GM12878 (cell line): ENCODE data around the gene CA5A. TPM values are rescaled to one million over a fixed set of nuclear protein-coding genes. Genes with fewer than 3 reads are reported as not detected.

Experiments
- ATAC-seq: fragments of 200-7000 bp; cut with Tn5 transposase; 3 replicates; pipeline ENCODE4 v1.9.1; 2020; ENCODE audit warnings: mild to moderate bottlenecking, moderate library complexity
- BruUV-seq: library from RNA; stranded (reverse); fragments of 400-500 nt; replicated peaks from 2 replicates; lab custom pipeline; 2021; lab: Mats Ljungman, UMichigan
- CTCF ChIA-PET: fragments of 300-600 bp; sonication (Branson Sonifier 250); formaldehyde crosslinking; extraction: SDS; loops from one replicate; lab custom pipeline; 2021; ENCODE audit warnings: inconsistent platforms; lab: Yijun Ruan, JAX
- POLR2A ChIA-PET: fragments of 350-600 bp; formaldehyde crosslinking; extraction: SDS; loops from one replicate; lab custom pipeline; 2021; ENCODE audit warnings: inconsistent platforms; lab: Charles Lee
- RAD21 ChIA-PET: fragments of 300-600 bp; sonication (Branson Sonifier 250); formaldehyde crosslinking; loops from one replicate; lab custom pipeline; 2023; ENCODE audit warnings: antibody characterized with exemption; ENCODE audit not compliant: unreplicated experiment; lab: Charles Lee
- SMC1A ChIA-PET: fragments of 300-600 bp; sonication (Branson Sonifier 250); formaldehyde crosslinking; loops from one replicate; lab custom pipeline; 2023; ENCODE audit not compliant: unreplicated experiment, uncharacterized antibody; lab: Charles Lee
- DNase-seq: peaks from one replicate; pipeline ENCODE4 v3.0.0-alpha.2; 2011; ENCODE audit warnings: low read depth, low spot score
- FAIRE-seq: peaks from 3 replicates; lab custom pipeline; 2011; peaks lifted over from hg19 to GRCh38; lab: Jason Lieb, UNC
- H2AFZ ChIP-seq: 2 replicates; pipeline ENCODE4 v1.6.0; 2011; ENCODE audit warnings: low read depth, low read length, control low read depth; ENCODE audit not compliant: control insufficient read depth
- H3K27ac ChIP-seq: 2 replicates; pipeline ENCODE4 v1.5.1; 2011; ENCODE audit warnings: control low read depth; ENCODE audit not compliant: control insufficient read depth, insufficient read depth
- H3K27me3 ChIP-seq, 2 experiments: replicated peaks in 1 of 2; 2 replicates each; pipeline versions ENCODE4 v1.6.0 to v1.6.1; 2011; ENCODE audit warnings: low read length in 1 of 2; ENCODE audit not compliant: control insufficient read depth in 2 of 2, insufficient read depth in 2 of 2
- H3K36me3 ChIP-seq, 2 experiments: 2 replicates each; pipeline ENCODE4 v1.5.1; 2011; ENCODE audit warnings: low read length in 1 of 2; ENCODE audit not compliant: control insufficient read depth in 2 of 2, insufficient read depth in 2 of 2
- H3K4me1 ChIP-seq: 2 replicates; pipeline ENCODE4 v1.6.1; 2011; ENCODE audit warnings: mild to moderate bottlenecking, low read length, moderate library complexity, mixed read lengths; ENCODE audit not compliant: control insufficient read depth, insufficient read depth
- H3K4me2 ChIP-seq: 2 replicates; pipeline ENCODE4 v1.6.0; 2011; ENCODE audit warnings: control low read depth; ENCODE audit not compliant: control insufficient read depth, insufficient read depth
- H3K4me3 ChIP-seq: fragments of 200-600 bp; sonication (generic); 2 replicates; pipeline ENCODE4 v1.5.1; 2016
- H3K79me2 ChIP-seq: 2 replicates; pipeline ENCODE4 v1.6.0; 2011; ENCODE audit warnings: low read length; ENCODE audit not compliant: control insufficient read depth, insufficient read depth
- H3K9ac ChIP-seq: 2 replicates; pipeline ENCODE4 v1.8.0; 2011; ENCODE audit warnings: low read length, control low read depth, mixed read lengths; ENCODE audit not compliant: control insufficient read depth, insufficient read depth
- H3K9me3 ChIP-seq: replicated peaks from 3 replicates; pipeline ENCODE4 v1.5.1; 2011; ENCODE audit warnings: mild to moderate bottlenecking, low read length; ENCODE audit not compliant: control insufficient read depth, insufficient read depth
- H4K20me1 ChIP-seq: 2 replicates; pipeline ENCODE4 v1.6.0; 2011; ENCODE audit not compliant: control insufficient read depth, insufficient read depth
- CBX5 ChIP-seq: sonication (generic); IDR thresholded peaks from 2 replicates; pipeline ENCODE4 v1.6.1; 2016; ENCODE audit warnings: low read depth, moderate library complexity, mild to moderate bottlenecking, inconsistent platforms
- ESRRA ChIP-seq: IDR thresholded peaks from 2 replicates; pipeline ENCODE4 v1.6.1; 2012; ENCODE audit warnings: mild to moderate bottlenecking, low read length, improper control_type of control experiment
- GABPA ChIP-seq: IDR thresholded peaks from 2 replicates; pipeline ENCODE4 v1.6.1; 2014; ENCODE audit warnings: antibody characterized with exemption, low read depth, mild to moderate bottlenecking, inconsistent platforms
- KDM1A ChIP-seq: fragments of 200-600 bp; sonication (generic); IDR thresholded peaks from 2 replicates; pipeline ENCODE4 v1.6.1; 2016; ENCODE audit warnings: borderline replicate concordance
- KLF5 ChIP-seq: fragments of 450-650 bp; IDR thresholded peaks from 2 replicates; pipeline ENCODE4 v1.6.1; 2014; ENCODE audit warnings: mild to moderate bottlenecking; ENCODE audit not compliant: partially characterized antibody
- NR2C2 ChIP-seq: IDR thresholded peaks from 2 replicates; pipeline ENCODE4 v1.6.1; 2011; ENCODE audit warnings: borderline replicate concordance, low read depth; ENCODE audit not compliant: control insufficient read depth, insufficient read length
- POLR2A ChIP-seq: IDR thresholded peaks from 2 replicates; pipeline ENCODE4 v1.6.1; 2011; ENCODE audit warnings: low read depth, mild to moderate bottlenecking, low read length
- SMARCA5 ChIP-seq: fragments of 450-650 bp; IDR thresholded peaks from 2 replicates; pipeline ENCODE4 v1.6.1; 2017; ENCODE audit warnings: mild to moderate bottlenecking
- TCF3 ChIP-seq: IDR thresholded peaks from 2 replicates; pipeline ENCODE4 v1.6.1; 2012; ENCODE audit warnings: low read depth, mild to moderate bottlenecking, low read length, borderline replicate concordance; ENCODE audit not compliant: insufficient read depth
- ZZZ3 ChIP-seq: IDR thresholded peaks from 2 replicates; pipeline ENCODE4 v1.6.1; 2011; ENCODE audit warnings: low read depth; ENCODE audit not compliant: control insufficient read depth, insufficient read length
- WGBS: methylation state at CpG from one replicate; pipeline ENCODE4 v1.1.6; 2016; ENCODE audit warnings: low lambda C conversion rate; ENCODE audit not compliant: insufficient replicate concordance, insufficient coverage; ENCODE audit errors: missing lambda C conversion rate; 5-methylcytosine and 5-hydroxymethylcytosine counted together
- in situ Hi-C: fragments of 300-500 bp; cut with MboI; formaldehyde crosslinking; loops from 9 replicates; pipeline ENCODE4 v1.14.3; 2018; ENCODE audit warnings: mixed read lengths
- intact Hi-C: fragments of 100-400 bp; cut with micrococcal nuclease; formaldehyde crosslinking; loops from one replicate; pipeline ENCODE4 v1.14.2; 2022; ENCODE audit not compliant: unreplicated experiment
- polyA plus RNA-seq, 11 experiments: library from polyadenylated mRNA; depleted of rRNA in 4 of 11; unstranded in 6 of 11; stranded (reverse) in 5 of 11; fragments of >200 nt; fragmentation: Nextera tagmentation in 4 of 11; fragmentation: Illumina TruSeq in 1 of 11; extraction: Ambion mirVana in 4 of 11; extraction: Trizol in 1 of 11; gene quantifications; 1 replicate in 1 of 11; 2 replicates in 10 of 11; pipeline versions ENCODE4 v1.2.1 to v1.2.3, GENCODE V29; 2011 to 2016; ENCODE audit warnings: inconsistent platforms in 2 of 11, missing spikeins in 2 of 11, low read depth in 1 of 11
- total RNA-seq, 4 experiments: library from RNA; depleted of rRNA in 3 of 4; stranded (reverse); fragments of >200 nt in 3 of 4; fragmentation: Illumina TruSeq in 1 of 4; extraction: Trizol in 1 of 4; gene quantifications; 2 replicates each; pipeline versions ENCODE4 v1.2.1 to v1.2.3, GENCODE V29; 2013 to 2021

Gene CA5A
- total and polyA plus RNA-seq, 10 of the 15 experiments (the other 5 are each of a cell fraction or from before 2014, with no cell fraction given) = not detected

DNA sequence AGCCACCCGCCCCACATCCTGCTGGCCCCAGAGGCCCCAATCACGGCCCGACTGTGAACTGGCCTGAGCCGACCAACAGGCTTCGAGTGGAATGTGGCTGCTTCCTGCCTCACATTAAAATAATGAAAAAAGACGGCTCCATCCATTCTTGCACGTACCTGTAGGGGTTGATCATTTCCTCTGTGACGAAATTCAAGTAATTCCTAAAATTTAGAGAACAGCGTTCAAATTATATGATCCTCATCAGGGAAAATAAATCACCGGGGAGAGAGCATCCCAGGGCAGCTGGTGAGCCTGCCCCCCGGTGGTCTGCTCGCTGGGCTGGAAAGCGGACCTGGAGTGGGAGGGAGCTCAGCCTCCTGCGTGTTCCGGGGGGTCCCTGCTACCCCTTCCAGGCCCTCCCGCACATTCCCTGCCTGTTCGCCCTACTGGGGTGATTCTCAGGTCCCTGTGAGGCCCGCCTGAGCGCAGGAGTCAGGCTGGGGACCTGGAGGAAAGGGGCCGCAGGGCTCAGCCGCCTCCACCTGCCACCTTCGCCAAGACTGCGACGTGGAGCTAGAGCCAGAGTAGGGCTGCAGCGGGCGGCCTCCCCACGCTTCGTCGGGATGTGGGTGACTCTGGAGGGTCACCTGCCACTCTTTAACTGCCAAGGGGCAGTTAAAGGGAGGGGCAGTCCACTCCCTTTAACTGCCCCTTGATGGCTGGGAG lies 95.9 kb downstream of the CA5A start:
- RAD21 ChIA-PET = interaction anchor here (1.6 kb wide), 1 partner anchor 9 kb away, joined by 5 read pairs; no protein-coding TSS in a partner anchor
- H3K4me1 ChIP-seq = no peaks in the 10 kb centered on the region
- no peaks in the 10 kb centered on the region for H3K27me3 ChIP-seq
- TF ChIP-seq CBX5 (no peak), KLF5 (no peak), ZZZ3 (no peak), GABPA (no peak), NR2C2 (no peak), KDM1A (no peak), ESRRA (no peak), POLR2A (no peak), SMARCA5 (no peak), TCF3 (no peak)
- no peak for FAIRE-seq
- no peak overlapping the region for H3K4me2 ChIP-seq
- no TSS peak for BruUV-seq
- H3K9ac ChIP-seq = no peak overlapping the region
- H3K79me2 ChIP-seq = peaks cover 4% of the 10 kb centered on the region
- no peaks in the 10 kb centered on the region for H4K20me1 ChIP-seq
- SMC1A ChIA-PET = no interaction called here
- H3K27ac ChIP-seq = no peak overlapping the region
- no peaks in the 10 kb centered on the region for H3K9me3 ChIP-seq
- POLR2A ChIA-PET = no interaction called here
- no peak overlapping the region for H3K4me3 ChIP-seq
- DNase-seq = no peak
- ATAC-seq = no peak
- WGBS = 93% methylated on average over 23 of the region's 29 CpGs
- H2AFZ ChIP-seq = no peak overlapping the region
- in situ Hi-C loops (no loop called here), intact Hi-C loops (no loop called here)
- peaks cover 27 to 76% of the 10 kb centered on the region in 2 experiments; a peak in 3 of 4 replicates for H3K36me3 ChIP-seq
- CTCF ChIA-PET = interaction anchor here (1.8 to 2.5 kb wide), 2 partner anchors 9 to 62 kb away, joined by 6 to 9 read pairs; no protein-coding TSS in a partner anchor
